Measurements from ENCODE around the gene C11orf86. TPM values are rescaled to one million over a fixed set of nuclear protein-coding genes. Genes with fewer than 3 reads are reported as not detected.

C11orf86 gene
- total RNA-seq, 2 donors from 2014 or later = 23.0 to 31.6 TPM

- no peak overlapping the region for H3K4me3 ChIP-seq
- intact Hi-C loops (cut with DNase I) = no loop called here
- H3K4me1 ChIP-seq = no peaks in the 10 kb centered on the region
- no peaks in the 10 kb centered on the region for H3K9me3 ChIP-seq
- H3K9ac ChIP-seq (ENCODE audit: low read depth in 2 of 2, low read length in 2 of 2) = no peak overlapping the region
- no peak for TF ChIP-seq CTCF (IDR thresholded peaks at IDR 0.05)
- no peaks in the 10 kb centered on the region for H3K36me3 ChIP-seq
- peak; percentile 35 for DNase-seq
- peak overlapping the region; percentile 53 for H3K27ac ChIP-seq
- H3K27me3 ChIP-seq = no peaks in the 10 kb centered on the region
Observed at GRCh38 chr11:66967670-66968425, 7.3 kb upstream of the C11orf86 start.

- H3K9ac ChIP-seq (ENCODE audit: low read depth in 2 of 2, low read length in 2 of 2) = no peak overlapping the region
- H3K4me3 ChIP-seq = no peak overlapping the region
- DNase-seq = no peak
- no peaks in the 10 kb centered on the region for H3K27me3 ChIP-seq
- no peak for TF ChIP-seq CTCF (IDR thresholded peaks at IDR 0.05)
- H3K9me3 ChIP-seq = no peaks in the 10 kb centered on the region
- peak overlapping the region; percentile 34 for H3K27ac ChIP-seq
- intact Hi-C loops (cut with DNase I) = no loop called here
- no peaks in the 10 kb centered on the region for H3K36me3 ChIP-seq
- H3K4me1 ChIP-seq = no peaks in the 10 kb centered on the region
Observed at GRCh38 chr11:66969584-66970225, 5.4 kb upstream of the C11orf86 start.

DNA sequence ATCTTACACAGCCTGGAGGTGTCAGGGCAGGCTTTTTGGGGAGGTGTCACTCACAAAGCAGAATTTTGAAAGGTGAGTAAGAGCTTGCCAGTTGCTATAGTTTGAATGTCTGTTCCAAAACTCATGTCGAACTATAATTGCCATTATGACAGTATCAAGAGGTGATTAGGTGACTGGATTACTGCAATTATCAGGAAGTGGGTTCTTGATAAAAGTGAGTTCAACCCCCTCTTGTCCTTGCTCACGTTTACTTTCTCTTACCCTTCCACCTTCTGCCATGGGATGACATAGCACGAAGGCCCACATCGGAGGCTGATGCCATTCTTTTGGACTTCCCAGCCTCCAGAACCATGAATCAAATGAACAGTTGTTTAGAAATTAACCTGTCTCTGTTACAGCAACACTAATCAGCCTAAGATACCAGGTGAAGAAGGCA, 4.7 kb upstream of the C11orf86 start:
- Histone ChIP-seq H3K27ac (peak overlapping the region; percentile 34), H3K4me3 (no peak overlapping the region), H3K27me3 (no peaks in the 10 kb centered on the region), H3K4me1 (no peaks in the 10 kb centered on the region), H3K9me3 (no peaks in the 10 kb centered on the region), H3K36me3 (no peaks in the 10 kb centered on the region), H3K9ac (ENCODE audit: low read depth in 2 of 2, low read length in 2 of 2) (no peak overlapping the region)
- TF ChIP-seq CTCF (IDR thresholded peaks at IDR 0.05) = no peak
- DNase-seq = no peak
- intact Hi-C loops (cut with DNase I) = no loop called here

- H3K9me3 ChIP-seq = no peaks in the 10 kb centered on the region
- H3K27ac ChIP-seq = peak overlapping the region; percentile 66
- H3K4me1 ChIP-seq = no peaks in the 10 kb centered on the region
- intact Hi-C loops (cut with DNase I) = no loop called here
- H3K9ac ChIP-seq (ENCODE audit: low read depth in 2 of 2, low read length in 2 of 2) = peak overlapping the region in 1 of 2 donors; percentile 27
- TF ChIP-seq CTCF (IDR thresholded peaks at IDR 0.05) = no peak
- no peaks in the 10 kb centered on the region for H3K36me3 ChIP-seq
- H3K27me3 ChIP-seq = no peaks in the 10 kb centered on the region
- H3K4me3 ChIP-seq = no peak overlapping the region
- no peak for DNase-seq
Observed at GRCh38 chr11:66970807-66971442, 4.2 kb upstream of the C11orf86 start.

DNA sequence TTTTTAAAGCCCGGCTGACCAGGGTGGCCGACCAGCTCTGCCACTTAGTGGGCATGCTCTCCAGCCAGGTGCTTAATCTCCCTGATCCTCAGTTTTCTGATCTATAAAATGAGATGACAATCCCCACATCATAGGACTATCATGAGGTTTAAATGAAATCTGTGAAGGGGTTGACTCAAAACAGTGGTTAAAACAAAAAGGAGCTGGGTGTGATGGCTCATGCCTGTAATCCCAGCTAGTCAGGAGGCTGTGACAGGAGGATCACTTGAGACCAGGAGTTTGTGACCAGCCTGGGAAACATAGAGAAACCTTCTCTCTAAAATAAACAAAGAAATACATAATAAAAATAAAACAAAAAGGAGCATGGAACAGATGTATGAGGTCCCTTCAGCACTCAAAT, 3.6 kb upstream of the C11orf86 start:
- Histone ChIP-seq H3K9me3 (no peaks in the 10 kb centered on the region), H3K27ac (peak overlapping the region; percentile 66), H3K4me3 (no peak overlapping the region), H3K9ac (ENCODE audit: low read depth in 2 of 2, low read length in 2 of 2) (peak overlapping the region in 1 of 2 donors; percentile 27), H3K27me3 (no peaks in the 10 kb centered on the region), H3K36me3 (no peaks in the 10 kb centered on the region), H3K4me1 (no peaks in the 10 kb centered on the region)
- TF ChIP-seq CTCF (IDR thresholded peaks at IDR 0.05) = no peak
- intact Hi-C loops (cut with DNase I) = no loop called here
- DNase-seq = no peak

Data from colonic mucosa (tissue), 4 donors.